Prostate gland (tissue), 2 donors: Measurements from ENCODE around the gene AKT1.

ENCODE experiments used
- CTCF ChIP-seq, 4 experiments: fragments of 200-600 bp in 2 of 4; fragments of 450-650 bp in 2 of 4; sonication (generic) in 2 of 4; IDR thresholded peaks; 1 replicate in 3 of 4; 2 replicates in 1 of 4; pipeline ENCODE4 v1.5.1; 2016 to 2019; ENCODE audit warnings: antibody characterized with exemption in 4 of 4, mild to moderate bottlenecking in 2 of 4, moderate library complexity in 2 of 4
- POLR2A ChIP-seq: fragments of 450-650 bp; IDR thresholded peaks from one replicate; pipeline ENCODE4 v1.6.1; 2016; ENCODE audit warnings: antibody characterized with exemption, mild to moderate bottlenecking
- POLR2AphosphoS5 ChIP-seq: sonication (generic); formaldehyde crosslinking; IDR thresholded peaks from one replicate; pipeline ENCODE4 v1.6.1; 2017; ENCODE audit warnings: antibody characterized with exemption

- TF ChIP-seq CTCF (IDR thresholded peaks at IDR 0.05): no peak
- TF ChIP-seq POLR2A: no peak
- TF ChIP-seq POLR2AphosphoS5: no peak
Observed at GRCh38 chr14:104753528-104754212, 41.9 kb downstream of the AKT1 start.
